GM19193 (cell line): Measurements from ENCODE around the gene ABCB10.

Experiments
- POLR2A ChIP-seq: IDR thresholded peaks from 4 replicates; pipeline ENCODE4 v1.6.1; 2011; ENCODE audit not compliant: insufficient read depth, insufficient read length; ENCODE audit errors: extremely low read depth

ABCB10 gene

DNA sequence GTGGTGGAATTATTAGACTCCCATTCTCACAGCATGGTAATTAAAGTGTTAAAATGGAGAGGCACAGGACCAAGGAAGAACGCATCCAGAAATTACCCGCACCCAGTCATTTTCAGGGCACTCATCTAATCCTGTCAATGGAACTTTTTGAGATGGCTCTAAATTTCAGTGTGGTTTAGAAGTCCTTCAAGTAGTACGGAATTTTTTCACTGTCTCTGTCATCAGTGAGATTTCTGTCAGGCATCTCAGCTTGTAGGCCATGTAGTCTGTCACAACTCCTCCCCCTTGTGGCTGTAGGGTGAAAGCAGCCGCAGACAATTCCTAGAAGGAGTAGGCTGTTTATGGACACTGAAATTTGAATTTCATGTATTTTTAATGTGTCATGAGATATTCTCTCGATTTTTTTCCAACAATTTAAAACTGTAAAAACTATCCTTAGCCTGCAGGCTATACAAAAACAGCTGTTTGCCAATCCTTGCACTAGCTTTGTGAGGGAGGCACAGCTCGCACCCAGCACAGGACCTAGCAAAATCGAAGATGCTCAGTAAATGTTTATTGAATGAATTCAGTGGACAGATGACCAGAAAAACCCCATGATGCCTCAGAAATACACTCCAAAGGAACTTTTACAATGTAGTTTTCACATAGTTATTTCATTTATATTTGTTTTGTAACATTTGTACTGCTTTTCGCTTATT is 43.8 kb downstream of the ABCB10 start:
- TF ChIP-seq POLR2A: no peak

DNA sequence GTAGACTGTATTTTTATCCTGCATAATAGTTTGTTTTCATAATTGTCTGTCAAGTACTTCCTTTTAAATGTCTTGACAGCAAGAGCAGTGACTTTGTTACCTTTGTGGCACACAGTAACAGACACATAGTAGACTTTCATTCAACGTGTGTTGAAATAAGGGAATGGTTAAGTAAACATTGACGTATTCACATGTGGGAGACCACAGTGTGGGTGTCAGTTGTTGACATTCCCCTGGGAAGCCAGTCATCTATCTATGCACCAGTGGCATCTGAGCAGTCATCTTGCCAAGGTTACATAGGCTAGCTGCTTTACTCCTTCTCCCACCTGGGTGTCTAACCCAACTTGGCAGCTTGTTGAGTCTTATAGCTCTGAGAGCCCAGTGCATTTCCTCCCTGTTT is 48.9 kb downstream of the ABCB10 start:
- no peak for TF ChIP-seq POLR2A

GRCh38 chr1:229508823-229509337 is 49.6 kb downstream of the ABCB10 start:
- no peak for TF ChIP-seq POLR2A

GRCh38 chr1:229507951-229508822 is 50.3 kb downstream of the ABCB10 start, which contains the start of gene NUP133:
Gene NUP133, minus strand, starts transcription at chr1:229508341. Its CDS starts 92 bp downstream, at chr1:229508249.
- TF ChIP-seq POLR2A: peak; percentile 96

- TF ChIP-seq POLR2A: no peak
These were observed 51.0 kb downstream of the ABCB10 start for GRCh38 chr1:229507502-229507901.

GRCh38 chr1:229506633-229507032 is 51.9 kb downstream of the ABCB10 start:
- no peak for TF ChIP-seq POLR2A

DNA sequence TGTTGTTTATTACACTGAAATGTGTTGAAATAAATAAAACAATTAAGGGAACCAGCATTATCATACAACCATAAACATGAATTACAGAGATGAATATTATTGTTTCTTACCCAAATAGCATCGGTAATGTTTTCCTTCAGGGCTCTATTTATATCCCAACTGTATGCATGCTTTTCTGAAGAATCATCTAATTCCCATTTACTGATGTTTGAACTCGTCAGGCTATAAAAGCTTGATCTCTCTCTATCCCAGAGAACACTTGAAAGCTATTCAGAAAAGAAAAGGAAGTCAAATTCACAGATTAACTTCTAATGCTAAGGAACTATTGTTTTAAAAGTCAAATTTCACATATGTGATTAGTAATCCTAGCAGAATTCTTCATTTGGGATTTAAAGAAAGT is 62.7 kb downstream of the ABCB10 start:
- no peak for TF ChIP-seq POLR2A

GRCh38 chr1:229487181-229487580 is 71.3 kb downstream of the ABCB10 start:
- no peak for TF ChIP-seq POLR2A

GRCh38 chr1:229485318-229485717 is 73.2 kb downstream of the ABCB10 start:
- no peak for TF ChIP-seq POLR2A

- TF ChIP-seq POLR2A: no peak
These were observed 76.0 kb downstream of the ABCB10 start for GRCh38 chr1:229482511-229482910.

DNA sequence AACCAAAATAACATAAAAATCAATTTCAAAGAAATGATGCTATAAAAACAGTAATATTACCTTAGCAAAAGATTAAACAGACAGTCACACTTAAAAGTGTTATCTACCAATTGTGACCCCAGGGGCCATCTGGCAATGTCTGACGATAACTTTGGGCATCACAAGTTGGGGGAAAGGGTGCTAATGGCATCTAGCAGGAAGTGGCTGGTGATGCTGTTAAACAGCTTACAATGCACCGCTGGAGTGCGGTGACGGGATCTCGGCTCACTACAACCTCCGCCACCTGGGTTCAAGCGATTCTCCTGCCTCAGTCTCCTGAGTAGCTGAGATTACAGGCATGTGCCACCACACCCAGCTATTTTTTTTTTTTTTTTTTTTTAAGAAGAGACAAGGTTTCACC is 78.0 kb downstream of the ABCB10 start:
- TF ChIP-seq POLR2A: no peak

DNA sequence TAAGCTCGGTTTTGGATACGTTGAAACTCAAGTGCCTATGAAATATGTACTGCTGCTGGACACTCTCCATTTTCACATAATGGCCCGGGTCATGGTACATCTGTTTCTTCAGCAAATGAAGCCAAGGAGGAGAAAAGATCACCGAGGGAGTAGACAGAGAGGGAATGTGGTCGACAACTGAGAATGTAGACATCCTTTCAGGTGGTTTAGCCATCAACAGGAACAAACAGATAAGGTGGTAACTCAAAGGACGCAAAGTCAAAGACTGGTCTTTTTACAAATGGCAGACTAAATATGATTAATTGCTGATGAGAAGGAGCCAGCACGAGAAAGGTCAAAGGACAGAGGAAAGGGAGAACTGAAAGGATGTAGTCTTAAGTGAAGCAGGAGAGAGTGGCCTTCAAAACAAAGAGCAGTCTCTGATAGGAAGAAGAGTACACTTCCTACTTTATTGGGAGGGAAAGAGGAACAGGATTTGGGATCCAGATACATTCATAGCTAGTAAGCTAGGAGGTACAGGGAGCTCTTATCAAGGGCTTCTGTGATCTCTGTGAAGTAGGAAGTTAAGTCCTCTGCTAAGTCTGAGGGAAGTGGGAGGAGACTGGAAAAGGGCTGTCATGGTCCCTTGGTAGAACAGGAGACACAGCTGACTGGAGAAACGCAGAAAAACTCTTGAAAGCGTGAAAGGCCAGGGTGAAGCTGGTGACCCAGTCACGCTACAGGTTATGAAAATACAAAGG is 78.7 kb downstream of the ABCB10 start:
- no peak for TF ChIP-seq POLR2A

GRCh38 chr1:229478852-229479251 is 79.7 kb downstream of the ABCB10 start:
- TF ChIP-seq POLR2A: no peak

- no peak for TF ChIP-seq POLR2A
These were observed 84.0 kb downstream of the ABCB10 start for GRCh38 chr1:229474509-229474908.

DNA sequence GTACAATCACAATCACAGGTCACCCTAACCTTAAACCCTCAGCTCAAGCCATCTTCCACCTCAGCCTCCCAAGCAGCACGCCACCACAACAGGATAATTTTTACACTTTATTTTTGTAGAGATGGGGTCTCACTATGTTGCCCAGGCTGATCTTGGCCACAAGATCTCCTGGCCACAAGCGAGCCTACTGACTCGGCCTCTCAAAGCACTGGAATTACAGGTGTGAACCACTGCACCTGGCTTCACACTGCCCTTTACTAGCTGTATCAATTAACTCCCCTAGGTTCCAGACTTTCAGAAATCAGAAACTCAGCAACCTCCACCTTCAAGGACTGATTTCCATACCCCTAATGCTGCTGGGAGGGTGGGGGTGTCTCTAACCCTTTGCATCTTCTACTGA is 87.3 kb downstream of the ABCB10 start:
- no peak for TF ChIP-seq POLR2A

DNA sequence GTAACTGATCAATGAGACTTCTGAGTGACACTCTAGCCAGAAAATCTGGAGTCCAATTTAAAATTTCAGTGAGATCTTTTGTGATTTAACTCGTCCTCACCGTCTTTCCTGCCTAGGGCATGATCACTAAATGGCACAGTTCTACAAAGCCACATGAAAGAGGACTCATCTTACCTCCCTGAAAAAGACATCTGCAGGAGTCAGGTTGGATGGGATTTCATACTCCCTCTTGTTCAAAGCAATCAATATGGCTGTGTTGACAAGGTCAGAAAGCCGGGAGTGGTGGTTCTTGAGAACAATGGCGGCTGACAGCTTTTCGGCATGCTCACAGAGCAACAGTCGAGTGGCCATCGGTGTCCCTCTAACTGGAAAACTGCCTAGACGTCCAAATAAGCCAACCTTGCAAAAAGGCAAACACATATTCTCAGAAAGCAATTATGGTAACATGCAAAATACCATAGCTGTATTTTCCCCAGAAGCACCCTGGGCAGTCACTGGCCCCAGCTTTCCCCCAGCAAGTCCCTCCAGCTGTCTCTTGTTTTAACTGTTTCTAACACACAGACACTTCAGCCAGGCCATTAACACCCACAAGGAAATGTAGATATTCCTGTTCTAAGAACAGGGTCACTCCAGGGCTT is 88.0 kb downstream of the ABCB10 start:
- no peak for TF ChIP-seq POLR2A

DNA sequence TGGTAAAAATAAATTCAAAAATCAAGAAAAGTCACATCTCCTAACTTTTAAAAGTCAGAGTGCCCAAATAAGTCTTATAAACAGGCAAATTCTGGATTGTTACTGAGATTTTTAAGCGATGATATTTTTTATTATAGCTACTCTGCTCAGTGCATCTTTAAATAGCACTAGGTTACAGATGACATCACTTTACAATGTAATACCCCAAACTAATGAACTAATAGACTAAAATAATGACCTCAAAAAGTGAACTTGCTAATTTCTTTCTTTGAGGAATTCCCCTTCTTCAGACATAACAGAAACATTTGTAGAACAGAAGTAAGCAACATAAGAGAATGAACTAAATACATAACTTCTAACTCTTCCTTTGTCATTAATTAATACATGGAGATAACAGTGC is 91.6 kb downstream of the ABCB10 start:
- no peak for TF ChIP-seq POLR2A
